Upper lobe of right lung (tissue), 1 donor: ENCODE data around the gene PFN4. TPM values are rescaled to one million over a fixed set of nuclear protein-coding genes. Genes with fewer than 3 reads are reported as not detected.

Experiments used
- ATAC-seq: fragments of 200-7000 bp; cut with Tn5 transposase; one replicate; pipeline ENCODE4 v1.9.1; 2020; ENCODE audit warnings: mild to moderate bottlenecking, moderate library complexity
- DNase-seq: peaks from one replicate; pipeline ENCODE4 v3.0.0-alpha.2; 2020
- H3K27ac ChIP-seq: fragments of 200-600 bp; one replicate; pipeline ENCODE4 v1.8.0; 2022
- H3K27me3 ChIP-seq: fragments of 200-600 bp; one replicate; pipeline ENCODE4 v1.8.0; 2022; ENCODE audit warnings: mild to moderate bottlenecking
- H3K36me3 ChIP-seq: fragments of 200-600 bp; one replicate; pipeline ENCODE4 v1.8.0; 2022
- H3K4me1 ChIP-seq: fragments of 200-600 bp; one replicate; pipeline ENCODE4 v1.8.0; 2022
- H3K4me3 ChIP-seq: fragments of 200-600 bp; one replicate; pipeline ENCODE4 v1.8.0; 2022; ENCODE audit warnings: mild to moderate bottlenecking
- H3K9me3 ChIP-seq: fragments of 200-600 bp; one replicate; pipeline ENCODE4 v1.8.0; 2022
- intact Hi-C: fragments of 100-400 bp; cut with DNase I; formaldehyde crosslinking; loops from one replicate; pipeline ENCODE4 v1.11.0; 2022
- total RNA-seq: library from RNA; stranded (reverse); fragmentation: NEBNext Ultra II Directional; extraction: Animal tissue kit (Norgen Biotek cat#: 25700); gene quantifications from one replicate; pipeline ENCODE4 v1.2.1, GENCODE V29; 2021
- TF ChIP-seq, protein P1 (sequence below): fragments of 200-600 bp; IDR thresholded peaks from one replicate; pipeline ENCODE4 v1.8.0; 2022; ENCODE audit warnings: antibody characterized with exemption
- donor health status: DM: no; HTN: yes; CAD: no; lungs with severe emphysema.

The PFN4 gene
- total RNA-seq, 1 donor from 2014 or later, result 1.5 TPM

DNA sequence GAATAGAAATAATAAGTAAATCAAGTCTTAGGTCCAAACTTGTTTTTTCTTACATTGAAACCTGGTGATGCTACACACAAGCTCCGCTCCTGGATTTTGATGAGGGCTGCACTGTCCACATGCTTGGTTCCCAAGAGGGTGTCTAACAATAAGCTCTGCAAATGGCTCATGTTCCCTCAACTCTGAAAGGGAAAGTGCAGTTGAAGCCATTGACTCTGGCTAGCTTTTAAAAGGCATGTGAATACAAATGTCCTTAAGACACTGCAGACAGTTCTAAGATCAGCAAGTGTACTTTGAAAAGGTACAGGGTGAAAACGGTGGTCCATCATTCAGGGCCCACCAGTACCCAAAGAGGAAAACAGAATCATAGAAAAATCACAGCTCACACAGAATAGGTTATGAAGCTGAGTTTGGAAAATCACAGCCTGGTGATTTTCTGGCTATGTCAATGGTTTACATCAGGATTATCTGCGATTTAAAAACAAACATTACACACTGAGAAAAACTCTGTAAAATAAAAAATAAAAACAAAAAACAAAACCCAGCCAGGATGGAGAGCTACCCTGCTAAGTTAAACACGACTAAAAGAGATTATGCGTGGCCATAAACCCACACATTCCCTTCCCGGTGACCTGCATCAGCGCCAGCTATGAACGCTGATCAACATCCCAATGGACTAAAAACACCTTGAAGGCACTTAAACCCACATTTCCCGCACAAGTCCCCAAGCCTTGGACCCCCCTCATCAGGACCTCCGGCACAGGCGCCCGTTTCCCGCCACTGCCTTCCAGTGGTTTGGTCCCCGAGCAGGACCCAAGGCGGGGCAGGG lies 554 bp downstream of the PFN4 start:
- TF ChIP-seq, protein P1, sequence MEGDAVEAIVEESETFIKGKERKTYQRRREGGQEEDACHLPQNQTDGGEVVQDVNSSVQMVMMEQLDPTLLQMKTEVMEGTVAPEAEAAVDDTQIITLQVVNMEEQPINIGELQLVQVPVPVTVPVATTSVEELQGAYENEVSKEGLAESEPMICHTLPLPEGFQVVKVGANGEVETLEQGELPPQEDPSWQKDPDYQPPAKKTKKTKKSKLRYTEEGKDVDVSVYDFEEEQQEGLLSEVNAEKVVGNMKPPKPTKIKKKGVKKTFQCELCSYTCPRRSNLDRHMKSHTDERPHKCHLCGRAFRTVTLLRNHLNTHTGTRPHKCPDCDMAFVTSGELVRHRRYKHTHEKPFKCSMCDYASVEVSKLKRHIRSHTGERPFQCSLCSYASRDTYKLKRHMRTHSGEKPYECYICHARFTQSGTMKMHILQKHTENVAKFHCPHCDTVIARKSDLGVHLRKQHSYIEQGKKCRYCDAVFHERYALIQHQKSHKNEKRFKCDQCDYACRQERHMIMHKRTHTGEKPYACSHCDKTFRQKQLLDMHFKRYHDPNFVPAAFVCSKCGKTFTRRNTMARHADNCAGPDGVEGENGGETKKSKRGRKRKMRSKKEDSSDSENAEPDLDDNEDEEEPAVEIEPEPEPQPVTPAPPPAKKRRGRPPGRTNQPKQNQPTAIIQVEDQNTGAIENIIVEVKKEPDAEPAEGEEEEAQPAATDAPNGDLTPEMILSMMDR, result no peak
- peak overlapping the region; percentile 90 for H3K27ac ChIP-seq
- intact Hi-C loops, result no loop called here

DNA sequence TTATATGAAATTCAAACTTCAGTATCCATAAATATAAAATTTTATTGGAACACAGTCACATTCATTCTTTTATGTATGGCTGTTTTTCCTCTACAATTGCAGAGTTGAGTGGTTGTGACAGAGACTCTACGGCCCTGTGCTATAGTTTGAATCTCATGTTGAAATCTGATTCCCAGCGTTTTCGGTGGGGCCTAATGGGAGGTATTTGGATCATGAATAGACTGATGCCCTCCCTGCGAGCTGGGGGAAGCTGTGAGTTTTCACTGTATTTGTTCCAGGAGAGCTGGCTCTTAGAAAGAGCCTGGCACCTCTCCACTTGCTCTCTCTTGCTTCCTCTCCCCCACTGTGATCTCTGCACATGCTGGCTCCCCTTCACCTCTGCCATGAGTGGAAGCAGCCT lies 1.7 kb downstream of the PFN4 start:
- DNase-seq, result no peak
- H3K4me3 ChIP-seq, result no peak overlapping the region

More for the DNA sequence above, 554 bp downstream of the PFN4 start:
- Histone ChIP-seq H3K4me1 (peaks cover 5% of the 10 kb centered on the region), H3K9me3 (no peaks in the 10 kb centered on the region), H3K4me3 (peak overlapping the region; percentile 82), H3K36me3 (no peaks in the 10 kb centered on the region), H3K27me3 (no peaks in the 10 kb centered on the region)
- ATAC-seq (no peak), DNase-seq (no peak)

DNA sequence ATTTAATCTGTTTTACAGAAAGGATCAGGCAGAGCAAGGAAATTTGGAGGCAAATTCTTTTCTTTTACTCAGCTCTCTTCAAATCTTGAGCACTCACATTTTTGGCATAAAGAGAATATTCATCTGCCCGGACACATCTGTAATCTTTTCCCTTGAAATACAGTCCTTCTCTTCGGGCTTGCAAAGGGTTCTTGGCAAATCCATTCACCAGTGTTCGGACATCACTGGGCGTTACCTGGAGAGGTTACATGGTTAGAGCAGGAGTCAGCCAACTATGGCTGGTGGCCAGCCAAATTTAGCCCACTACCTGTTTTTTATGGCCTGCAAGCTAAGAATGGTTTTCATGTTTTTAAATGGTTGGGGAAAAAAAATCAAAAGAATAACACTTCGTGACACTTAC lies 2.1 kb downstream of the PFN4 start:
- intact Hi-C loops, result no loop called here
- no peak for ATAC-seq
- H3K4me1 ChIP-seq, result peaks cover 5% of the 10 kb centered on the region
- no peak overlapping the region for H3K4me3 ChIP-seq
- no peaks in the 10 kb centered on the region for H3K36me3 ChIP-seq
- H3K27me3 ChIP-seq, result no peaks in the 10 kb centered on the region
- DNase-seq, result no peak
- H3K9me3 ChIP-seq, result no peaks in the 10 kb centered on the region
- TF ChIP-seq, protein P1, result no peak
- H3K27ac ChIP-seq, result no peak overlapping the region

More for the DNA sequence above, 1.7 kb downstream of the PFN4 start:
- Histone ChIP-seq H3K27me3 (no peaks in the 10 kb centered on the region), H3K36me3 (no peaks in the 10 kb centered on the region), H3K27ac (no peak overlapping the region), H3K4me1 (peaks cover 5% of the 10 kb centered on the region), H3K9me3 (no peaks in the 10 kb centered on the region)
- intact Hi-C loops, result no loop called here
- TF ChIP-seq, protein P1, result no peak
- ATAC-seq, result no peak

DNA sequence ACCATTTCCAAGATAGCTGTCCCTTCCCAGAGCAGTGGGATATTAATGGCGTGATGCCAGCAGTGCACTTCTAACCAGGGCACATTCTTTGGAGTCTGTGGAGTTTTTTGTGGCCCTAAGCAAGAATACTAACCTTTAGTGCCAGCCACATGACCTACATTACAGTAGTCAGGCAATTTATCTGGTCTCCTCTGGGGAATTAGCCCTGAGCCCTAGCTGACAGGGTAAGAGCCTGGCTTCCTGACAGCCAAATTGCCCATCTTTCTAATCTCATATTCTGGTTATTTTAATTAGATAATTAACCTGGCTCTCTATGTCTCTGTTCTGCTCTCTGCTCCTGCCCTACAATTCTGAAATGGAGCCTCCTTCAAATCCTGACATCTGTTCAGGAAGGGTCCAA lies 5.2 kb downstream of the PFN4 start:
- H3K27me3 ChIP-seq, result no peaks in the 10 kb centered on the region
- H3K4me3 ChIP-seq, result no peak overlapping the region
- no peaks in the 10 kb centered on the region for H3K9me3 ChIP-seq
- DNase-seq, result no peak
- intact Hi-C loops, result no loop called here
- TF ChIP-seq, protein P1, result no peak
- H3K27ac ChIP-seq, result no peak overlapping the region
- H3K4me1 ChIP-seq, result no peaks in the 10 kb centered on the region
- no peaks in the 10 kb centered on the region for H3K36me3 ChIP-seq
- no peak for ATAC-seq

DNA sequence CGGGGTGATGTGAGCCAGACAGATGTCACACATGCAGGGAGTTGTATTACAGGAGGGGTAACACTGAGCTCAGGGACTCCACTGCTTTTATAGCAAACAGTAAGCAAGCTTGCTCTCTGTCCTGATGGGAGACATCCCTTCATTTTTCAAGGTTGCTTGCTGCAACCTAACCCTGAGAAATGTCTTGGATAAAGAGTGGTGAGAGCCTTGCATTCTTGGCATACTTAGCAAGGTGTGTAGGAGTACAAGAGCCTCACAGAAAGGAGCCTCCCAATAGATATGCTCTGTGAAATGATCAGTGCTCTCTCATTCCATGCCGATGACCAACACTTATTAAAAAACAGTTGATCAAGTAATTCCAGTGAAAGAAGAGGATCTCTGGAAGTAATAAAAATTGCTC lies 8.1 kb downstream of the PFN4 start:
- TF ChIP-seq, protein P1, result no peak
- ATAC-seq (no peak), DNase-seq (no peak)
- no peak overlapping the region for H3K27ac ChIP-seq
- H3K4me1 ChIP-seq, result no peaks in the 10 kb centered on the region
- H3K4me3 ChIP-seq, result no peak overlapping the region
- intact Hi-C loops, result no loop called here
- no peaks in the 10 kb centered on the region for H3K9me3 ChIP-seq
- H3K27me3 ChIP-seq, result no peaks in the 10 kb centered on the region
- no peaks in the 10 kb centered on the region for H3K36me3 ChIP-seq
